Activated naive CD4-positive, alpha-beta T cell treated with Interleukin-2 at 50 U/mL for 16 hours (primary cell): ENCODE data around the gene SP2.
"Not testable (repeated sequence)": the region's sequence is repeated elsewhere in the genome, so short reads cannot be mapped to it uniquely, and the experiment has no call there.

Experiments used
- DNase-seq: peaks from one replicate; pipeline ENCODE4 v3.0.0-alpha.2; 2020

Gene SP2

GRCh38 chr17:47925678-47925988 is 29.6 kb downstream of the SP2 start:
- DNase-seq: no peak

- no peak for DNase-seq
Measured at GRCh38 chr17:47927821-47928400, 31.9 kb downstream of the SP2 start.

DNA sequence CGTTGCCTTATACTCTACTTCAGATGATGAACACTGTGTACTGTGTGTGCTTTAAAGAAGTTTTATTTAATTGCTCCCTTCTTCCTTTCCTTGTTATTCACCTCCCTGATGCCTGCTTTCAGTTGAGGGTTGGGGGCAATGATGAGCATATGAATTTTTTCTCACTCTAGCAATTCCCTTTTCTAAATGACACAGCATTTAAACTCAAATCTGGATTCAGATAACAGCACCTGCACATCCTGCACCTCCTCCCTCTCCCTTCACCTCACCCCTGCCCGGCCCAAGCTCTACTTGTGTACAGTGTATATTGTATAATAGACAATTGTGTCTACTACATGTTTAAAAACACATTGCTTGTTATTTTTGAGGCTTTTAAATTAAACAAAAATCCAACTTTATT is 32.4 kb downstream of the SP2 start:
- DNase-seq: no peak

- DNase-seq: no peak
Measured at GRCh38 chr17:47929218-47930000, 33.4 kb downstream of the SP2 start.

- no peak for DNase-seq
Measured at GRCh38 chr17:47931848-47932247, 35.8 kb downstream of the SP2 start.

DNA sequence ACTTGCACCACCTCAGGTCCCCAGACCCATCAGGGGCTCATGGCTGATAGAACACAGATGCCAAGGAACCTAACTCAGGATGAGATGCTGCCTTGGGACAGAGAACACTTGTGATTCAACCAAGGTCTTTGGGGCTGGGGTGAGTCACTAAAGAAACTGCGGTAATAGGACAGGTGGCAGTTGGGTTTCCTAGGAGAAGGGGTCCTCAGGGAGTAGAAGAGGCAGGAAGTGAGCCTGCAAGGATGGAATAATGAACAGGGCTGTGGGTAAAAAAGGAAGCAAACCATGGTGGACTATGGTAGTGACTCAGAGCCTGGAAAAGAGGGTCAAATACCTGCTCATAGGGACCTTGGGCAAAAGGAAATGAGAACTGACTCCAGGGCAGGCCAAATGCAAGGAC is 38.8 kb downstream of the SP2 start:
- no peak for DNase-seq

DNA sequence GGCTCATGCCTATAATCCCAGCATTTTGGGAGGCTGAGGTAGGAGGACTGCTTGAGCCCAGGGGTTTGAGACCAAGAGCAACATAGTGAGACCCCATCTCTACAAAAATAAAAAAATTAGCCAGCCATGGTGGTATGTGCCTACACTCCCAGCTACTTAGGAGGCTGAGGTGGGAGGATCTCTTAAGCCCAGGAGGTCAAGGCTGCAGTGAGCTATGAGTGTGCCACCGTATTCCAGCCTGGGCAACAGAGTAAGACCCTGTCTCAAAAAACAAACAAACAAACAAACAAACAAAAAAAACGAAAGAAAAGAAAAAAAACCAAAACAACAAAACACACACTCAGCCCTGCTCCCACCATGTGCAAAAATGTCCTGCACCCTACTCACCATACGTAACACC is 39.4 kb downstream of the SP2 start:
- not testable (repeated sequence) for DNase-seq

- no peak for DNase-seq
Measured at GRCh38 chr17:47935961-47936360, 39.9 kb downstream of the SP2 start.

DNA sequence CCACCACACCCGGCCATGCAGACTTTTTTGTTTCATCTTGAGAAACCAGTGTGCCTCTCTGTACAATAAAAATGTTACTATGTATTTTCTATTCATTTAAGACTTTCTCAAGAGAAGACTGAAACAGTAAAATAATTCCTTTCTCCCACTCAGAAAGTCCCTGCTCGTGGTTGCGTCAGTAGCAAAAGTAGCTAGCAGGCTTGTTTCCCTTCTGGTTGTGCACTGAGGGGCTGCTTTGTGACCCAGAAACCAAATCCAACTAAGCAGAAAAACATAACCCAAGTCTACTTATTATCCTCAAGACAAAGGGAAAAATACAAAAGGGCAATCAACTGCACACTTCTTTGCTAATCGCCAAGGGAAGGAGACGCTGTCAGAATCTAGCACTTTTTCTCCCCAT is 41.9 kb downstream of the SP2 start:
- no peak for DNase-seq

- DNase-seq: peak; percentile 96
Measured at GRCh38 chr17:47941246-47942095, 45.4 kb downstream of the SP2 start, which contains the start of gene PNPO. PNPO (plus strand) TSS chr17:47941571; CDS start chr17:47941676, 105 bp downstream.

GRCh38 chr17:47942096-47942510 is 46.1 kb downstream of the SP2 start:
- peak; percentile 23 for DNase-seq

DNA sequence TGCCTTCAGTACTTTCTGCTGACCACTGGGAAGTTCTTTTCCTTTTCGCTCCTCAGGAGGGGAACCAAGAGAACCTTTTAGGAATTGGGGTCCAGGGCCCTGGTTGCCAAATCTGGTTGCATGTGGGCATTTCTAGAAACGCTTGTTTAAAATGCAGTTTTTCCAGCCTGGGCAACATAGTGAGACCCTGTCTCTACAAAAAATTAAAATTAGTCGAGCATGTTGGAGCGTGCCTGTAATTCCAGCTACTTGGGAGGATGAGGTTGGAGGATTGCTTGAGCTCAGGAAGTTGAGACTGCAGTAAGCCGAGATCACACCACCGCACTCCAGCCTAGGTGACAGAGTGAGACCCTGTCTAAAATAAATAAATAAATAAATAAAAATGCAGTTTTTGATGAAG is 46.5 kb downstream of the SP2 start:
- no peak for DNase-seq

DNA sequence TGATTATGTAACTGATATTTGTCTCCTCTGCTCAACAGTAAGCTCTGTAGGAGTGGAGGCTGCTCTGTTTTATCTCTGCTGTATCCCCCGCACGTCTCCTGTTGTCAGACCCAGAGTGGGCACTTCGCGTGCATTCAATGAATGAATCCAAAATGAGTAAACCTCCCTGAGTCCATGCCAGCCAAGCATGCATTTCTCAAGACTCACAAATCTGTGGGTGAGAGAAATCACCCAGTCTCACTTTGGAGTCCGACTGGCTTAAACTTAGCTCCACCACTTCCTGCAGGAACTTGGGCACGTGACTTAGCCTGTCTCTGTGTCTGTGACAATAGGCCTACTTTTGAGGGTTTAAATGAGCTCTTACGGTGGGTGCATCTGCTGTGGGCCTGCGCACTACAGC is 49.0 kb downstream of the SP2 start:
- no peak for DNase-seq

GRCh38 chr17:47945529-47946508 is 49.8 kb downstream of the SP2 start:
- DNase-seq: no peak

DNA sequence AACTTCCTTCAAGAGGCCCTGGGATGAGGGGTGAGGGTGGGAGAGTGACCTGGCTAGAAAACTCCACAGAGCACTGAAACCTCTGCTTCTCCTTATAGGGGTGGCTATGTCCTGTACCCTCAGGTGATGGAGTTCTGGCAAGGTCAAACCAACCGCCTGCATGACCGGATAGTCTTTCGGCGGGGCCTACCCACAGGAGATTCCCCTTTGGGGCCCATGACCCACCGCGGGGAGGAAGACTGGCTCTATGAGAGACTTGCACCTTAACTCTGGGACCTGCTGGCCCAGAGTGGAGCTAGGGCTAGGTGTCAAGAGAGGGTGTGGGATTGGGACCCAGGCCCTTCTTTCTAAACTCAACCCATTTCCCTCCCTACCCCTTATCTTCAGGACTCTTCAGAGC is 50.5 kb downstream of the SP2 start:
- no peak for DNase-seq

- peak; percentile 81 for DNase-seq
Measured at GRCh38 chr17:47946929-47947397, 50.9 kb downstream of the SP2 start.

GRCh38 chr17:47948706-47949196 is 52.7 kb downstream of the SP2 start:
- no peak for DNase-seq

GRCh38 chr17:47949197-47949759 is 53.2 kb downstream of the SP2 start:
- DNase-seq: peak; percentile 80

GRCh38 chr17:47949946-47950345 is 53.9 kb downstream of the SP2 start:
- DNase-seq: no peak

GRCh38 chr17:47950448-47950847 is 54.4 kb downstream of the SP2 start:
- no peak for DNase-seq

- no peak for DNase-seq
Measured at GRCh38 chr17:47952171-47953021, 56.4 kb downstream of the SP2 start.
